Testis (tissue), 3 donors: ENCODE results near the gene MIB1. TPM values are rescaled to one million over a fixed set of nuclear protein-coding genes. Genes with fewer than 3 reads are reported as not detected.

Experiments
- DNase-seq: peaks from one replicate; pipeline ENCODE4 v3.0.0-alpha.2; 2019
- H3K27ac ChIP-seq, 2 donors: fragments of 200-600 bp; sonication (generic); one replicate each; pipeline ENCODE4 v1.5.1; 2019
- H3K27me3 ChIP-seq: fragments of 200-600 bp; sonication (generic); one replicate; pipeline ENCODE4 v1.5.1; 2019
- H3K36me3 ChIP-seq: fragments of 200-600 bp; sonication (generic); one replicate; pipeline ENCODE4 v1.5.1; 2017; ENCODE audit warnings: low read depth; ENCODE audit errors: missing control alignments
- H3K4me1 ChIP-seq: fragments of 200-600 bp; sonication (generic); one replicate; pipeline ENCODE4 v1.5.1; 2019
- H3K4me3 ChIP-seq, 2 donors: fragments of 200-600 bp; sonication (generic); one replicate each; pipeline ENCODE4 v1.5.1; 2017 to 2019
- H3K9me3 ChIP-seq: fragments of 200-600 bp; sonication (generic); one replicate; pipeline ENCODE4 v1.5.1; 2017
- CTCF ChIP-seq, 3 experiments: fragments of 450-650 bp in 2 of 3; fragments of 200-600 bp in 1 of 3; sonication (generic) in 1 of 3; IDR thresholded peaks; one replicate each; pipeline ENCODE4 v1.5.1; 2016 to 2019; ENCODE audit warnings: antibody characterized with exemption in 3 of 3, mild to moderate bottlenecking in 2 of 3, moderate library complexity in 1 of 3
- POLR2A ChIP-seq: fragments of 450-650 bp; IDR thresholded peaks from one replicate; pipeline ENCODE4 v1.6.1; 2017; ENCODE audit warnings: antibody characterized with exemption, mild to moderate bottlenecking, moderate library complexity
- WGBS, 2 donors: methylation state at CpG; one replicate each; pipeline ENCODE4 v1.1.5; 2018; 5-methylcytosine and 5-hydroxymethylcytosine counted together
- intact Hi-C: fragments of 100-400 bp; cut with DNase I; formaldehyde crosslinking; loops from one replicate; pipeline ENCODE4 v1.15.1; 2023; ENCODE audit warnings: low total_unique reads
- microRNA counts, 2 donors: library from miRNA; unstranded; fragments of <30 nt; microRNA quantifications; one replicate each; lab custom pipeline; 2016
- polyA plus RNA-seq: library from polyadenylated mRNA; stranded (reverse); fragments of 350-450 nt; fragmentation: Illumina TruSeq; extraction: RNeasy Lipid Tissue Mini Kit (QIAGEN cat#74804); gene quantifications from one replicate; pipeline ENCODE4 v1.2.3, GENCODE V29; 2014; ENCODE audit warnings: low read depth, low replicate concordance; ENCODE audit not compliant: insufficient read depth
- small RNA-seq, 2 donors: library from RNA; depleted of rRNA; stranded (forward); fragments of <200 nt; gene quantifications; one replicate each; pipeline ENCODE3, GENCODE V24; 2016
- total RNA-seq, 2 donors: library from RNA; depleted of rRNA; stranded (reverse); fragments of >200 nt; gene quantifications; one replicate each; pipeline ENCODE4 v1.2.3, GENCODE V29; 2016

Gene MIB1
- total and polyA plus RNA-seq, 3 donors from 2014 or later: 16.5 to 48.8 (median 40.7) TPM

GRCh38 chr18:21916594-21916993 is 176.0 kb downstream of the MIB1 start:
- H3K9me3 ChIP-seq: no peaks in the 10 kb centered on the region
- H3K36me3 ChIP-seq: no peaks in the 10 kb centered on the region
- H3K4me1 ChIP-seq: no peaks in the 10 kb centered on the region
- no peak for DNase-seq
- no peaks in the 10 kb centered on the region for H3K27me3 ChIP-seq
- intact Hi-C loops: no loop called here
- TF ChIP-seq CTCF (IDR thresholded peaks at IDR 0.05) (no peak), POLR2A (no peak)
- H3K27ac ChIP-seq: no peak overlapping the region
- H3K4me3 ChIP-seq: no peak overlapping the region
- 84 to 95% methylated on average over 2 of the region's 2 CpGs for WGBS, 2 donors

- no peaks in the 10 kb centered on the region for H3K4me1 ChIP-seq
- no peak overlapping the region for H3K27ac ChIP-seq
- TF ChIP-seq CTCF (IDR thresholded peaks at IDR 0.05) (no peak), POLR2A (no peak)
- no peaks in the 10 kb centered on the region for H3K36me3 ChIP-seq
- intact Hi-C loops: no loop called here
- H3K27me3 ChIP-seq: no peaks in the 10 kb centered on the region
- no peak overlapping the region for H3K4me3 ChIP-seq
- 94 to 98% methylated on average over 1 of the region's 1 CpG for WGBS, 2 donors
- DNase-seq: no peak
- H3K9me3 ChIP-seq: no peaks in the 10 kb centered on the region
Measured at GRCh38 chr18:21918693-21919092, 178.1 kb downstream of the MIB1 start.

MicroRNA genes within 50 kb of the gene (microRNA counts, 767-probe panel; counts per million panel counts)
- microRNA hsa-miR-1 (lab: Ali Mortazavi, UCI): 0 to 152 counts per million in 2 donors
- microRNA hsa-miR-133a (lab: Ali Mortazavi, UCI): 0 to 152 counts per million in 2 donors

Small RNA genes lying within 50 kb of the gene (small RNA-seq; reads per million reads assigned to genes)
- gene AC103987.3: 0 reads per million in 2 donors
- 0 reads per million in 2 donors for gene RF00019
- gene RF00045: 0 reads per million in 2 donors
- gene RF01241: 0 reads per million in 2 donors
- 0 reads per million in 2 donors for gene RN7SL233P
- gene RNU6-1038P: 0 reads per million in 2 donors

Other genes starting within 250 kb of the MIB1 start
- gene ESCO1, start 140.1 kb upstream of the MIB1 start, total RNA-seq: 10 to 100 TPM; 43.0 to 55.9 TPM
- gene ESCO1, start 140.1 kb upstream of the MIB1 start, polyA plus RNA-seq: 13.1 TPM
- 10 to 100 TPM; 12.4 to 18.0 TPM for gene SNRPD1, start 128.5 kb upstream of the MIB1 start, total RNA-seq
- 101 TPM for gene SNRPD1, start 128.5 kb upstream of the MIB1 start, polyA plus RNA-seq
- 10 to 100 TPM in 1 of 2 donors, 1 to 10 TPM in 1; 10.0 to 12.2 TPM for gene ABHD3, start 36.0 kb upstream of the MIB1 start, total RNA-seq
- gene ABHD3, start 36.0 kb upstream of the MIB1 start, polyA plus RNA-seq: 13.5 TPM